GM18867 (cell line): ENCODE measurements around the gene SLC46A2.

ENCODE experiments used
- ATAC-seq: cut with Tn5 transposase; IDR thresholded peaks from one replicate; pipeline ENCODE4 v1.9.1; 2021; ENCODE audit warnings: mild to moderate bottlenecking, moderate library complexity; ENCODE audit not compliant: unreplicated experiment

SLC46A2 gene

GRCh38 chr9:112890106-112891081 is at the start of gene SLC46A2:
SLC46A2 (minus strand) TSS chr9:112890876; CDS start chr9:112890681, 195 bp downstream.
- ATAC-seq = no peak

GRCh38 chr9:112939418-112939817 is 48.7 kb upstream of the SLC46A2 start:
- ATAC-seq = no peak

GRCh38 chr9:112933696-112934095 is 43.0 kb upstream of the SLC46A2 start:
- no peak for ATAC-seq

GRCh38 chr9:112925058-112925641 is 34.5 kb upstream of the SLC46A2 start:
- ATAC-seq = no peak

GRCh38 chr9:112921549-112921948 is 30.9 kb upstream of the SLC46A2 start:
- ATAC-seq = peak; percentile 57

GRCh38 chr9:112917987-112918362 is 27.3 kb upstream of the SLC46A2 start:
- no peak for ATAC-seq

- ATAC-seq = no peak
These were observed 26.6 kb upstream of the SLC46A2 start for GRCh38 chr9:112917047-112917986.

- no peak for ATAC-seq
These were observed 23.8 kb upstream of the SLC46A2 start for GRCh38 chr9:112914524-112914923.

GRCh38 chr9:112913326-112913725 is 22.6 kb upstream of the SLC46A2 start:
- no peak for ATAC-seq

- ATAC-seq = no peak
These were observed 22.0 kb upstream of the SLC46A2 start for GRCh38 chr9:112912636-112913035.

- ATAC-seq = no peak
These were observed 21.1 kb upstream of the SLC46A2 start for GRCh38 chr9:112911736-112912135.

- ATAC-seq = no peak
These were observed 14.4 kb upstream of the SLC46A2 start for GRCh38 chr9:112905084-112905483.

GRCh38 chr9:112900901-112901300 is 10.2 kb upstream of the SLC46A2 start:
- no peak for ATAC-seq

GRCh38 chr9:112900488-112900887 is 9.8 kb upstream of the SLC46A2 start:
- no peak for ATAC-seq

- ATAC-seq = no peak
These were observed 8.2 kb upstream of the SLC46A2 start for GRCh38 chr9:112898872-112899311.

GRCh38 chr9:112896131-112896530 is 5.5 kb upstream of the SLC46A2 start:
- peak; percentile 50 for ATAC-seq

- no peak for ATAC-seq
These were observed 4.0 kb upstream of the SLC46A2 start for GRCh38 chr9:112894699-112895098.

GRCh38 chr9:112894041-112894440 is 3.4 kb upstream of the SLC46A2 start:
- no peak for ATAC-seq

GRCh38 chr9:112892981-112893380 is 2.3 kb upstream of the SLC46A2 start:
- ATAC-seq = no peak

- no peak for ATAC-seq
These were observed 845 bp upstream of the SLC46A2 start for GRCh38 chr9:112891521-112891920.

- ATAC-seq = no peak
These were observed 3.3 kb downstream of the SLC46A2 start for GRCh38 chr9:112887381-112887780.
